SHP77 treated with DMSO at 0.1 percent for 48 hours (cell line): Measurements from ENCODE around the gene ZFYVE28.
"Not testable (repeated sequence)": the region's sequence is repeated elsewhere in the genome, so short reads cannot be mapped to it uniquely, and the experiment has no call there.

Source experiments
- DNase-seq: peaks from one replicate; lab custom pipeline; 2025; lab: John Stamatoyannopoulos, UW

Gene ZFYVE28

GRCh38 chr4:2248044-2248780 lies 170.2 kb downstream of the ZFYVE28 start:
- no peak for DNase-seq

- no peak for DNase-seq
Observed at GRCh38 chr4:2247128-2248043, 171.1 kb downstream of the ZFYVE28 start.

GRCh38 chr4:2246384-2247127 lies 171.9 kb downstream of the ZFYVE28 start:
- DNase-seq = no peak

GRCh38 chr4:2245787-2246275 lies 172.6 kb downstream of the ZFYVE28 start:
- no peak for DNase-seq

- no peak for DNase-seq
Observed at GRCh38 chr4:2245057-2245786, 173.2 kb downstream of the ZFYVE28 start.

- no peak for DNase-seq
Observed at GRCh38 chr4:2243681-2244380, 174.6 kb downstream of the ZFYVE28 start.

- DNase-seq = peak; percentile 36
Observed at GRCh38 chr4:2241410-2242353, 176.8 kb downstream of the ZFYVE28 start, which contains the start of the genes HAUS3 and POLN. TSS of gene HAUS3 (minus strand) at chr4:2242121. CDS start at chr4:2240946, 1,175 bp downstream. TSS of gene POLN (minus strand) at chr4:2242121. CDS start at chr4:2229231, 12,890 bp downstream.

GRCh38 chr4:2241003-2241402 lies 177.4 kb downstream of the ZFYVE28 start:
- no peak for DNase-seq

GRCh38 chr4:2236944-2237666 lies 181.3 kb downstream of the ZFYVE28 start:
- DNase-seq = no peak

GRCh38 chr4:2231082-2231481 lies 187.4 kb downstream of the ZFYVE28 start:
- no peak for DNase-seq

- DNase-seq = no peak
Observed at GRCh38 chr4:2226261-2226660, 192.2 kb downstream of the ZFYVE28 start.

- no peak for DNase-seq
Observed at GRCh38 chr4:2222838-2223237, 195.6 kb downstream of the ZFYVE28 start.

GRCh38 chr4:2221378-2221777 lies 197.1 kb downstream of the ZFYVE28 start:
- DNase-seq = not testable (repeated sequence)

- no peak for DNase-seq
Observed at GRCh38 chr4:2220016-2220630, 198.3 kb downstream of the ZFYVE28 start.
